ENCODE results near the gene CCR5.

DNA sequence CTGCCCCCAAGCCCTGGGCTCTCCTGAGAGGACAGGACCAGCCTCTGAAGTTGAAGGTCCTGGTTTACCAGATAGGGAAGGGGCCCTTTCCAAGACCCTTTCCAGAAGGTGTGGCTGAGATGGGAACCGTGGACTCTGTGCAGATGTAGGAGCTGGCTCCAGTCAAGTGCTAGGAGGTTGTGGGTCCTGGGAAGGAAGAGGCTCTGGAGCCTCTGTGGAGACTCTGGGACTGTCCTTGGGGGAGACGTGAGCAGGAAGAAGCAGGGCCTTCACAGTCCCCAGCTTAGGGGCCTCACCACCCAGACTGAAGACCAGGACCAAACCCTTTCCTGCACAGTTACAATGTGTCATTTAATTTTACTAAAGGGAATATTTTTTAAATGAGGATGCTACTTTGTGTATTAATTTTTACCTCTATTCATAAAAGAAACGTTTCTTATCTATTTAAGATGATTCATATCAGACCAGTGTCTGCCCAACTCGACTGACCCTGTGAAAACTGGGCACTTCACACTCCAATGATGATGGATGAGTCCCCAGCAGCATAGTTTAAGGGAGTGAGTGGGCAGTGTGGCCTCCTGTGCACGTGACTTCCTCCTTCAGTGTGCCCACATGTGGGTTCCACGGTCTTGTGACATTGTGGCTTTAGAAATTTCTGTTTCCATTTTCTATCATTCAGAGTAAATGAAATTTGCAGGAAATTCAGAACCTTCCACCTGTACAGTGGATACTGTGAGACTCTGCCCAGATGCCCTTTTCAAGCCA lies 25.2 kb downstream of the CCR5 start:
- TF ChIP-seq, protein P1, sequence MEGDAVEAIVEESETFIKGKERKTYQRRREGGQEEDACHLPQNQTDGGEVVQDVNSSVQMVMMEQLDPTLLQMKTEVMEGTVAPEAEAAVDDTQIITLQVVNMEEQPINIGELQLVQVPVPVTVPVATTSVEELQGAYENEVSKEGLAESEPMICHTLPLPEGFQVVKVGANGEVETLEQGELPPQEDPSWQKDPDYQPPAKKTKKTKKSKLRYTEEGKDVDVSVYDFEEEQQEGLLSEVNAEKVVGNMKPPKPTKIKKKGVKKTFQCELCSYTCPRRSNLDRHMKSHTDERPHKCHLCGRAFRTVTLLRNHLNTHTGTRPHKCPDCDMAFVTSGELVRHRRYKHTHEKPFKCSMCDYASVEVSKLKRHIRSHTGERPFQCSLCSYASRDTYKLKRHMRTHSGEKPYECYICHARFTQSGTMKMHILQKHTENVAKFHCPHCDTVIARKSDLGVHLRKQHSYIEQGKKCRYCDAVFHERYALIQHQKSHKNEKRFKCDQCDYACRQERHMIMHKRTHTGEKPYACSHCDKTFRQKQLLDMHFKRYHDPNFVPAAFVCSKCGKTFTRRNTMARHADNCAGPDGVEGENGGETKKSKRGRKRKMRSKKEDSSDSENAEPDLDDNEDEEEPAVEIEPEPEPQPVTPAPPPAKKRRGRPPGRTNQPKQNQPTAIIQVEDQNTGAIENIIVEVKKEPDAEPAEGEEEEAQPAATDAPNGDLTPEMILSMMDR (IDR thresholded peaks at IDR 0.05) = no peak
- TF ChIP-seq EZH2phosphoT487 (IDR thresholded peaks at IDR 0.05) (no peak), EZH2 (IDR thresholded peaks at IDR 0.05) (no peak)
